ENCODE data around the gene CHI3L2. TPM values are rescaled to one million over a fixed set of nuclear protein-coding genes. Genes with fewer than 3 reads are reported as not detected.

Gene CHI3L2, protein sequence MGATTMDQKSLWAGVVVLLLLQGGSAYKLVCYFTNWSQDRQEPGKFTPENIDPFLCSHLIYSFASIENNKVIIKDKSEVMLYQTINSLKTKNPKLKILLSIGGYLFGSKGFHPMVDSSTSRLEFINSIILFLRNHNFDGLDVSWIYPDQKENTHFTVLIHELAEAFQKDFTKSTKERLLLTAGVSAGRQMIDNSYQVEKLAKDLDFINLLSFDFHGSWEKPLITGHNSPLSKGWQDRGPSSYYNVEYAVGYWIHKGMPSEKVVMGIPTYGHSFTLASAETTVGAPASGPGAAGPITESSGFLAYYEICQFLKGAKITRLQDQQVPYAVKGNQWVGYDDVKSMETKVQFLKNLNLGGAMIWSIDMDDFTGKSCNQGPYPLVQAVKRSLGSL
- 0.20 to 0.51 TPM (median 0.36 TPM) in 5 replicates for total RNA-seq (2022; extraction: Qiagen RNA extraction)

DNA sequence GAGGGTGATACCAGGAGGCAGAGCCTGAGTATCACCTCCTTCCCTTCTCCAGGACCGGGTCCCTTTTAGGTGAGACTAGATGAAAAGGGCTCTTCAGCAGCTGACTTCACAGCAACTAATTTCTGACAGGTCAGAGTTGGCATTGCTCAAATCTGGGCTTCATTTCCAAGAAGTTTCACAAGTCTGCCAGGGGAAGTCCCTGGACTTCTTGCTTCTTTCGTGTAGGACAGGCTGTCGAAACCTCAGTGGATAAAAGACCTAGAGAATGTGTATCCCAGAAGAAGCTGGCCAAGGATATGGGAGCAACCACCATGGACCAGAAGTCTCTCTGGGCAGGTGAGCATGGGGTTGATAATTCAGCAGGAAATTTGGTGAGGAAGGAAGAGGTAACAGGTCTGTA is at the start of gene CHI3L2:
TSS of gene CHI3L2 (plus strand) at position 280 of the 400 bp plus-strand sequence. CDS start at position 297, 17 bp downstream.

GRCh38 chr1:111199881-111200801 is 27.4 kb upstream of the CHI3L2 start, which contains the start of gene DENND2D:
Gene DENND2D, minus strand, starts transcription at chr1:111200646. Its CDS starts 187 bp downstream, at chr1:111200459.

DNA sequence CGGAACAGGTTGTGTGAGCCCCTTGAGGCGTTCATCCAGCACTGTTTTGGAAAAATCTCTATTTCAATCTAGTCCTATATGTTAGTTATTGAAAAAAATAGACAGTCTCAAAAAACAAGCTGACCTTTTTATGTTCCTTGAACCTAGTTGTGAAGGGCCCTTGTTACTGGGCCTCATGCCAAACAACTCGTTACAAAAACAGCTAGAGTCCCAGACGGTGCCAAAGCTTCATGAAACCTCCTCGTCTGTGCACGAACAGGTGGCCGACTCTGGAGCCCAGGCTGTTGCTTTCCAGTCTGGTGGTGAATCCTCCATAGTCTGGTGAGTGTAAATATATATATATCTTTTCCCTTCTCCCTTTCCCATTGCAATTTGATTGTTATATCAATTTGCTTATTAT is 63.1 kb downstream of the CHI3L2 start, which contains the start of gene CHIA:
TSS of gene CHIA (plus strand) at position 222 of the 400 bp plus-strand sequence. CDS start 19,617 bp downstream, outside the sequence.

Other genes starting within 250 kb of the CHI3L2 start
- gene DRAM2, start 87.6 kb upstream of the CHI3L2 start, total RNA-seq (2022; extraction: Qiagen RNA extraction), result 17.7 to 21.4 TPM (median 20.5 TPM) in 5 replicates
- gene CEPT1, start 87.5 kb upstream of the CHI3L2 start, total RNA-seq (2022; extraction: Qiagen RNA extraction), result 10.9 to 15.9 TPM (median 12.9 TPM) in 5 replicates
- gene DENND2D, start 27.1 kb upstream of the CHI3L2 start, total RNA-seq (2022; extraction: Qiagen RNA extraction), result 1.0 to 1.5 TPM (median 1.2 TPM) in 5 replicates
- not detected in 5 replicates for gene CHIA, start 63.1 kb downstream of the CHI3L2 start, total RNA-seq (2022; extraction: Qiagen RNA extraction)
- 0.72 to 1.4 TPM (median 1.1 TPM) in 5 replicates for gene OVGP1, start 200.0 kb downstream of the CHI3L2 start, total RNA-seq (2022; extraction: Qiagen RNA extraction)
- gene WDR77, start 221.5 kb downstream of the CHI3L2 start, total RNA-seq (2022; extraction: Qiagen RNA extraction), result 38.5 to 55.3 TPM (median 50.5 TPM) in 5 replicates
- gene ATP5PB, start 221.8 kb downstream of the CHI3L2 start, total RNA-seq (2022; extraction: Qiagen RNA extraction), result 232 to 283 TPM (median 241 TPM) in 5 replicates
- gene C1orf162, start 246.3 kb downstream of the CHI3L2 start, total RNA-seq (2022; extraction: Qiagen RNA extraction), result 0.11 to 0.34 TPM (median 0.22 TPM) in 3 of 5 replicates, not detected in the others

All from A549 treated with CORT108297 at 1 μM for 4 hours (cell line).